HCT116 (cell line): ENCODE measurements around the gene EEF1B2. TPM values are rescaled to one million over a fixed set of nuclear protein-coding genes. Genes with fewer than 3 reads are reported as not detected.

ENCODE experiments used
- ATAC-seq: fragments of 200-7000 bp; cut with Tn5 transposase; 2 replicates; pipeline ENCODE4 v1.9.1; 2020; ENCODE audit warnings: mild to moderate bottlenecking, moderate library complexity
- BruUV-seq: library from RNA; stranded (reverse); fragments of 400-500 nt; replicated peaks from 2 replicates; lab custom pipeline; 2021; lab: Mats Ljungman, UMichigan
- CTCF ChIA-PET: fragments of 300-600 bp; sonication (Branson Sonifier 250); formaldehyde crosslinking; loops from one replicate; lab custom pipeline; 2021; ENCODE audit warnings: antibody characterized with exemption; lab: Charles Lee
- POLR2A ChIA-PET: fragments of 300-600, 350-600 bp; sonication (Branson Sonifier 250); formaldehyde crosslinking; loops from one replicate; lab custom pipeline; 2021; ENCODE audit warnings: antibody characterized with exemption; lab: Charles Lee
- RAD21 ChIA-PET, 2 experiments: fragments of 300-600 bp; sonication (Branson Sonifier 250); formaldehyde crosslinking; loops; one replicate each; lab custom pipeline; 2023; ENCODE audit warnings: low total read pairs in 2 of 2; ENCODE audit not compliant: uncharacterized antibody in 2 of 2, unreplicated experiment in 2 of 2, low non-redundant PET in 1 of 2; lab: Charles Lee
- DNase-seq: peaks from one replicate; pipeline ENCODE4 v3.0.0-alpha.2; 2010; ENCODE audit warnings: low read depth, low spot score
- H2AFZ ChIP-seq: fragments of 200-600 bp; shearing (Covaris generic), sonication (generic); 2 replicates; pipeline ENCODE4 v1.6.1; 2017; ENCODE audit warnings: low read depth, mixed run types, mixed read lengths, antibody characterized with exemption, low read length; ENCODE audit not compliant: poor library complexity, severe bottlenecking
- H3K27ac ChIP-seq: 2 replicates; pipeline ENCODE4 v1.5.1; 2012; ENCODE audit warnings: low read depth, low read length
- H3K27me3 ChIP-seq: fragments of 200-600 bp; sonication (generic); 2 replicates; pipeline ENCODE4 v1.6.1; 2016; ENCODE audit warnings: mixed run types, low read length, mixed read lengths; ENCODE audit not compliant: insufficient read depth
- H3K36me3 ChIP-seq, 2 experiments: fragments of 200-500 bp in 1 of 2; fragments of 200-600 bp in 1 of 2; sonication (Bioruptor generic) in 1 of 2; sonication (generic) in 1 of 2; 2 replicates each; pipeline versions ENCODE4 v1.5.1 to v1.6.1; 2014 to 2016; ENCODE audit warnings: low read length in 2 of 2, inconsistent platforms in 1 of 2, mixed read lengths in 1 of 2, mixed run types in 1 of 2; ENCODE audit not compliant: insufficient read depth in 2 of 2, control insufficient read depth in 1 of 2
- H3K4me1 ChIP-seq, 2 experiments: fragments of 200-600 bp in 1 of 2; sonication (generic) in 1 of 2; 2 replicates each; pipeline versions ENCODE4 v1.5.1 to v1.6.1; 2012 to 2017; ENCODE audit warnings: low read length in 2 of 2, inconsistent platforms in 1 of 2, mild to moderate bottlenecking in 1 of 2, mixed read lengths in 1 of 2, mixed run types in 1 of 2, moderate library complexity in 1 of 2; ENCODE audit not compliant: insufficient read depth in 2 of 2, control insufficient read depth in 1 of 2
- H3K4me2 ChIP-seq: fragments of 200-600 bp; sonication (generic); 2 replicates; pipeline ENCODE4 v1.6.1; 2017; ENCODE audit warnings: mixed run types, low read length, mixed read lengths
- H3K4me3 ChIP-seq, 2 experiments: fragments of 200-600 bp in 1 of 2; sonication (generic) in 1 of 2; replicated peaks in 1 of 2; 2 replicates each; pipeline ENCODE4 v1.5.1; 2011 to 2016; ENCODE audit warnings: low read length in 2 of 2, control low read depth in 1 of 2, low read depth in 1 of 2, mild to moderate bottlenecking in 1 of 2, mixed read lengths in 1 of 2, mixed run types in 1 of 2
- H3K79me2 ChIP-seq: fragments of 200-600 bp; sonication (generic); 2 replicates; pipeline ENCODE4 v1.6.1; 2017; ENCODE audit warnings: mild to moderate bottlenecking, mixed run types, low read length, moderate library complexity, mixed read lengths; ENCODE audit not compliant: insufficient read depth
- H3K9ac ChIP-seq: fragments of 200-600 bp; sonication (generic); 2 replicates; pipeline ENCODE4 v1.6.1; 2016; ENCODE audit warnings: low read length, mixed read lengths
- H3K9me2 ChIP-seq: fragments of 200-600 bp; sonication (generic), shearing (Covaris generic); 2 replicates; pipeline ENCODE4 v1.6.1; 2017; ENCODE audit warnings: mixed run types, mild to moderate bottlenecking, moderate library complexity; ENCODE audit not compliant: insufficient read depth
- H3K9me3 ChIP-seq, 2 experiments: fragments of 200-500 bp in 1 of 2; fragments of 200-600 bp in 1 of 2; sonication (Bioruptor generic) in 1 of 2; sonication (generic) in 1 of 2; 2 replicates each; pipeline ENCODE4 v1.6.1; 2014 to 2017; ENCODE audit warnings: low read length in 2 of 2, mixed read lengths in 2 of 2, inconsistent platforms in 1 of 2, low read depth in 1 of 2, mild to moderate bottlenecking in 1 of 2, mixed run types in 1 of 2, moderate library complexity in 1 of 2; ENCODE audit not compliant: control insufficient read depth in 1 of 2, insufficient read depth in 1 of 2
- H4K20me1 ChIP-seq: fragments of 200-600 bp; sonication (generic), shearing (Covaris generic); 2 replicates; pipeline ENCODE4 v1.6.1; 2017; ENCODE audit warnings: mixed run types, mild to moderate bottlenecking, moderate library complexity; ENCODE audit not compliant: insufficient read depth
- ATF3 ChIP-seq: IDR thresholded peaks from 2 replicates; pipeline ENCODE4 v1.6.1; 2012
- CBX3 ChIP-seq: IDR thresholded peaks from 2 replicates; pipeline ENCODE4 v1.6.1; 2012; ENCODE audit warnings: low read depth
- EGR1 ChIP-seq: IDR thresholded peaks from 2 replicates; pipeline ENCODE4 v1.6.1; 2012; ENCODE audit warnings: low read depth
- ELF1 ChIP-seq: IDR thresholded peaks from 2 replicates; pipeline ENCODE4 v1.6.1; 2012; ENCODE audit warnings: low read depth, borderline replicate concordance
- EZH2phosphoT487 ChIP-seq: fragments of 200-600 bp; IDR thresholded peaks from 2 replicates; pipeline ENCODE4 v1.6.1; 2018; ENCODE audit warnings: antibody characterized with exemption, borderline replicate concordance
- FOSL1 ChIP-seq: IDR thresholded peaks from 2 replicates; pipeline ENCODE4 v1.6.1; 2012; ENCODE audit warnings: low read depth
- JUND ChIP-seq: IDR thresholded peaks from 2 replicates; pipeline ENCODE4 v1.6.1; 2012
- POLR2A ChIP-seq: IDR thresholded peaks from 2 replicates; pipeline ENCODE4 v1.7.0; 2011; ENCODE audit warnings: borderline replicate concordance; ENCODE audit not compliant: insufficient read depth, insufficient read length; ENCODE audit errors: extremely low read depth
- POLR2AphosphoS5 ChIP-seq: IDR thresholded peaks from 2 replicates; pipeline ENCODE4 v1.6.1; 2011; ENCODE audit warnings: mild to moderate bottlenecking, low read depth, low read length, moderate library complexity
- RAD21 ChIP-seq: IDR thresholded peaks from 2 replicates; pipeline ENCODE4 v1.6.1; 2012; ENCODE audit warnings: low read depth, mild to moderate bottlenecking
- SIN3A ChIP-seq: IDR thresholded peaks from 2 replicates; pipeline ENCODE4 v1.6.1; 2012; ENCODE audit warnings: low read depth
- SP1 ChIP-seq: IDR thresholded peaks from 2 replicates; pipeline ENCODE4 v1.6.1; 2012; ENCODE audit warnings: low read depth
- SRF ChIP-seq: IDR thresholded peaks from 2 replicates; pipeline ENCODE4 v1.6.1; 2012; ENCODE audit warnings: low read depth
- TCF7L2 ChIP-seq: IDR thresholded peaks from 2 replicates; pipeline ENCODE4 v1.7.0; 2011; ENCODE audit warnings: borderline replicate concordance, inconsistent platforms; ENCODE audit not compliant: insufficient read depth, insufficient read length; ENCODE audit errors: extremely low read depth
- YY1 ChIP-seq: IDR thresholded peaks from 2 replicates; pipeline ENCODE4 v1.6.1; 2011; ENCODE audit warnings: low read length, low read depth, moderate library complexity, mild to moderate bottlenecking; ENCODE audit not compliant: insufficient replicate concordance; ENCODE audit errors: extremely low read depth
- ZBTB33 ChIP-seq: IDR thresholded peaks from 2 replicates; pipeline ENCODE4 v1.6.1; 2011; ENCODE audit warnings: mild to moderate bottlenecking, low read length, moderate library complexity; ENCODE audit not compliant: insufficient replicate concordance; ENCODE audit errors: extremely low read depth
- ZFX ChIP-seq: fragments of 450-650 bp; IDR thresholded peaks from 2 replicates; pipeline ENCODE4 v1.6.1; 2017
- ZNF274 ChIP-seq: fragments of 200-500 bp; sonication (Bioruptor generic); IDR thresholded peaks from 2 replicates; pipeline ENCODE4 v1.6.1; 2014; ENCODE audit warnings: mild to moderate bottlenecking, low read depth, low read length, inconsistent platforms
- intact Hi-C: fragments of 100-400 bp; cut with micrococcal nuclease; formaldehyde crosslinking; loops from 2 replicates; pipeline ENCODE4 v1.10.0; 2022
- total RNA-seq: library from RNA; stranded (reverse); gene quantifications from one replicate; pipeline ENCODE4 v1.2.1, GENCODE V29; 2021; ENCODE audit not compliant: unreplicated experiment

EEF1B2 gene
- total RNA-seq, 1 experiment from 2014 or later = 985 TPM

- H2AFZ ChIP-seq = no peak overlapping the region
- TF ChIP-seq ELF1 (no peak), ZBTB33 (no peak), ZFX (no peak), FOSL1 (no peak), SRF (no peak), CBX3 (no peak), TCF7L2 (no peak), RAD21 (no peak), SIN3A (no peak), ATF3 (no peak), POLR2A (no peak)
- H4K20me1 ChIP-seq = no peaks in the 10 kb centered on the region
- H3K4me3 ChIP-seq = no peak overlapping the region
- DNase-seq (no peak), ATAC-seq (no peak)
- CTCF ChIA-PET = no interaction called here
- RAD21 ChIA-PET = no interaction called here
- H3K4me2 ChIP-seq = no peak overlapping the region
- H3K27ac ChIP-seq = no peak overlapping the region
- BruUV-seq = no TSS peak
- no peaks in the 10 kb centered on the region for H3K9me3 ChIP-seq
- H3K79me2 ChIP-seq = no peaks in the 10 kb centered on the region
- no peaks in the 10 kb centered on the region for H3K4me1 ChIP-seq
- H3K27me3 ChIP-seq = no peaks in the 10 kb centered on the region
- POLR2A ChIA-PET = no interaction called here
- H3K9ac ChIP-seq = no peak overlapping the region
- no peaks in the 10 kb centered on the region for H3K9me2 ChIP-seq
- peaks cover 27 to 54% of the 10 kb centered on the region in 2 experiments for H3K36me3 ChIP-seq
- intact Hi-C loops = no loop called here
Measured at GRCh38 chr2:206144383-206144782, 15.3 kb upstream of the EEF1B2 start.

- ChIA-PET RAD21 (no interaction called here), POLR2A (no interaction called here), CTCF (no interaction called here)
- BruUV-seq = no TSS peak
- H3K9ac ChIP-seq = no peak overlapping the region
- DNase-seq (no peak), ATAC-seq (no peak)
- no peak overlapping the region for H2AFZ ChIP-seq
- H3K9me2 ChIP-seq = no peaks in the 10 kb centered on the region
- no peak overlapping the region for H3K4me2 ChIP-seq
- H3K9me3 ChIP-seq = no peaks in the 10 kb centered on the region
- no peak overlapping the region for H3K4me3 ChIP-seq
- peaks cover 27 to 54% of the 10 kb centered on the region in 2 experiments for H3K36me3 ChIP-seq
- H3K27ac ChIP-seq = no peak overlapping the region
- intact Hi-C loops = no loop called here
- no peaks in the 10 kb centered on the region for H3K4me1 ChIP-seq
- no peaks in the 10 kb centered on the region; the same call in 1 of the 2 replicates for H3K79me2 ChIP-seq
- no peaks in the 10 kb centered on the region for H3K27me3 ChIP-seq
- H4K20me1 ChIP-seq = no peaks in the 10 kb centered on the region
- TF ChIP-seq POLR2AphosphoS5 (no peak), EZH2phosphoT487 (no peak), ATF3 (no peak), CBX3 (no peak), FOSL1 (no peak), TCF7L2 (no peak), SP1 (no peak), YY1 (no peak), ZNF274 (no peak), ELF1 (no peak), JUND (no peak), ZFX (no peak), RAD21 (no peak), POLR2A (no peak), SIN3A (no peak), EGR1 (no peak)
Measured at GRCh38 chr2:206145665-206146064, 14.0 kb upstream of the EEF1B2 start.
